T-helper 22 cell (primary cell): ENCODE data around the gene SAPCD1.
A peak's percentile ranks its signal among the peaks of the same experiment; 100 is the strongest.

Source experiments
- DNase-seq: peaks from one replicate; pipeline ENCODE4 v3.0.0-alpha.2; 2020; ENCODE audit warnings: low read depth

SAPCD1 gene

DNA sequence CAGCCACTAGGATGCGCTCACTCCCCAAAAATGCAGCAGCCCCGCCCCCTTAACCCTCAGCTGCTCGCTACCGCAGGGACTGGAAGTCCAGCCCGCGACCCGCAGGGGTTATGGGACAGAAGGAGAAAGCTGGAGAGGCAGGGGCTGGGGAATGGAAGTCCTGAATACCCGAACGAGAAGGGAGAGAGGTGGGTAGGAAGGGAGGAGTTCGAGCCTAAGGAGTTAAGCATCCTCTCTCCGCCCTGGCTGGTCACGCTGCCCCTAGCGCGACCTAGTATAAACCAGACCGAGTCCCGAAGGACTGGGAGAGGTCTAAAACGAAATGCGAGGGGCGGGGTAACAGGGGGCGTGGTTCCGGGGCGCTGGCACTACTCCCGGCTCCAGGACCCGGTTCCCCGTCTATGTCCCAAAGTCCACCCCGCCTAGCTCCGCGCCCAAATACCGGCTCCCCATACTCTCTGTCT is 32.9 kb upstream of the SAPCD1 start:
- peak; percentile 56 for DNase-seq

DNA sequence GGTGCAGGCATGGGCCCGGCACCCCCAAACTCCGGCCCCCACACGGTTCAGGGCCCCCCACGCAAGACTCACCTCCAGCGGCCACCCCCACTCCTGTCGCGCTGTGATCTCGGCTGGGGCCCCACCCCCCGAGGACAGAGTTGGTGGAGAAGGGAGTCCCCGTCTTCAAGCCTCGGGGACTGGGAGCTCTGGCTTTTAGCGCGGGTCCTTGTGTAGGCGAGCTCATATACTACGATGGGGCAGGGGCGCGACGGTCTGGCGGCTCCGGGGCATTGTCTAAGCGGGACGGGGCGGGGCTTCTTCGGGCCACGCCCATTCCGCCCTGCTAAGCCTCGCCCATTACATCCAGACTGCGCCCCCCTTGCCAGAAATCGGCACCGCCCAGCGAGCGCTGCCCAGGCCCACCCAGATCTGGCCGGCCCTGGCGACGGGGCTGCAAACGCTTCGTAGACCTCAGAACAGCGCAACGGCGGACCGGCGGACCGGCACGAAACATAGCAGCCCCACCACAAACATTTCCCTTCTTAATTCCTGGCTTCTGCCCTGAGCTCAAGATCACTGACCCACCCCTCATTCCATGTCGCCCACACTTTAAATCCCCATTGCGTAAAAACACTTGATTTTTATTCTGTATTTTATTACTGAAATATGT is 32.4 kb upstream of the SAPCD1 start:
- peak; percentile 52 for DNase-seq

DNA sequence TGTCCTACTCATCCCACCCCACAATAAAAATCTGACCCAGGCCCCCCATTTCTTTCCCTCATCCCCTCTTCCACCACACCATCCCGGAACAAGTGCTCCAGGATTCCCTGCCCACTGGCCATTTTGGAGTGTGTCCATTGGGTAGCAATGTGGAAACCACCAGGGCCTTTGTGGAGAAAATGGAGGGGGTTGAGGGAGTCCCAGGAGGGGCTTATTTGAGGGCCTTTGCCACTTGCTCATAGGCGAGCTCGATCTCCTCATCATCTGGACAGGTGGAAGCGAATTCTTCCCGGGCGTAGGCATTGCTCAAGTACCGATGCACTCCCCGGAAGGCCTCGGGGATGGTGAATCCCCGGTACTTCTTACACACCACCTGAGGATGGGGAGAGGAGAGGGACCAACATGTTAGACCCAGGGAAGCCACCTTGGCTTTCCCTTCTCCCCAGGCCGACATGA is 31.8 kb upstream of the SAPCD1 start:
- no peak for DNase-seq

DNA sequence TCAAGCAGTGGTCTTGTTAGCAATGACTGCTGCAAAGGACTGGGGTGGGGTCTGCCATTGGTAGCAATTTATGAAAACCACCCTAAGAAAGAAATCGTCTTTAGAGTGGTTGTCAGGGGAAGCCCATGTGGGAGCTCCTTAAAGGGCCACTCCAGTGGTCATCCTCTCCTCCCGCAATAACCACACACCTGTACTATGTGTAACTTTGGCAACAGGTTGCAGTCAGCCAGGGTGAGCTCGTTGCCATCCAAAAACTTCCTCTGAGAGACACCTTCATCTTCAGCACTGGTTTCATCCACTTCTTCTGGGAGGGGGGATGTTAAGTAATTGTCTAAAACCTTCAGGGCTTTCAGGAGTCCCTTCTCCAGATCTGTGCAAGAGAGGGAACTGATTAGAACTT is 30.4 kb upstream of the SAPCD1 start:
- no peak for DNase-seq

DNA sequence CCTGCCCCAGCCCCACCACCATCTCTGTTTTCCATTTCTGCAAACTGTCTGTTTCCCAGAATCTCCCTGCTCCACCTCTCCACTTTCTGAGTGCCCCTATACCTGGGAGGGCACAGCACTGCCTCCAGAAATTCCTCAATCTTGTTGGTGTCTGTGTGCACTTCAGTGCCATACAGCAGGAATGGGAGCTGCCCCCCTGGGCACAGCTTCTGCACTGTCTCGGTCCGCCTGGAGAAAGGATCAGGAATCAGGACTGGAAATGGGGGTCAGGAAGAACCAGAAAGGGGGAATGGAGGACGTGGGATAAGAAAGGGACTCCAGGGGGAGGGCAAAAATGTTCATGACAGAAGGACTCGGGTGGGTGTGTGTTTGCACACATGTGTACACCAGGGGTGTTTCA is 28.7 kb upstream of the SAPCD1 start:
- no peak for DNase-seq

DNA sequence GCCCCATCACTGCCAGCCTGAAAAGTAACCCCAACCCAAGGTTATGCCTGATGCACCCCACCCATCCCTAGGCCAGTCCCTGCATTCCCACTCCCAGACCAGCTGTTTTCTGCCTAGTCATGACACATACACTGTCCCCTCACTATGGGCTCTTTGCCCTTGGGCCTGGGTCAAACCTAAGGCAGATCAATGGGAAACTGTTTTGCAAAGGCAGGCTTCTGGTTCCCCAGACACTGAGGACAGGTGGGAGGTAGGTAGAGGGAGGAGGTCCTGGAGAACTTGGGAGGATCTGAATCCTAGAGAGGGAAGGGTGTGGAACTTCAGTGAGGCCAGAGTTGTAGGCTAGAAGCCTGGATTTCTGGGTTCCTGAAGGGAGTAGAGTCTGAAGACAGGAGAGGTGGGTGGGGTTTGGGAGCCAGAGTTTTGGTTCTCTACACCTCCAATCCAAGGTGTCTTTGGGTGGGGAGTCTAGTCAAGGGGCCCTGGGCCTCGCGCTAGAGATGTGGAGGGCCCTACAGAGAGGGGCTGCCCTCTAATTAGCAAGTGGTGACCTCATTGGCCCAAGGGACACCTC is 28.1 kb upstream of the SAPCD1 start:
- DNase-seq = no peak

DNA sequence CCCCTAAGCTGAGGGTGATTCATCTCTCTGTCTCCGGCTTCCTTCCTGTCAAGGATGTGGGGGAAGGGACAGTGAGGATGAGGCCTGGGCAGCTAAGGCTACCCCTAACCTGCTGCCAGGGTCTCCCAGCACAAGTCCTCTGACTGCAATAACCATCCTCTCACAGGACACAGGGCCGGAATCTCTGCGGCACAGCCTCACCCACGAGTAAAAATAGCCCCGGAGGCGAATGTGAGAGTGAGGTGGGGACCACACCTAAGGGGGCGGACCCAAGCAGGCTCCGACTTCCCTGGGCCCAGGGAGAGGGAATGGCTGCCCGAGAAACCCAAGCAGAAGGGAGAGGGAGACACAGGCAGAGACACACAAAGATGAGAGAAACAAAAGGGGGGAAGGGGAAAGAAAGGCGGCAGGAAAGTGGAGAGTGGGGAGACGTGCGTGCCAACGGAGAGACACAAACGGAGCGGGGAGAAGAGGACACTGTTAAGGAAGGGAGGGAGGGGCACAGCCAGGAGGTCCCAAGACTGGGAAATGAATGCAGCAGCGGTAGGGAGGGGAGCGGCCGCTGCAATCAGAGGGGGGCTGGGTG is 27.5 kb upstream of the SAPCD1 start:
- peak; percentile 67 for DNase-seq

DNA sequence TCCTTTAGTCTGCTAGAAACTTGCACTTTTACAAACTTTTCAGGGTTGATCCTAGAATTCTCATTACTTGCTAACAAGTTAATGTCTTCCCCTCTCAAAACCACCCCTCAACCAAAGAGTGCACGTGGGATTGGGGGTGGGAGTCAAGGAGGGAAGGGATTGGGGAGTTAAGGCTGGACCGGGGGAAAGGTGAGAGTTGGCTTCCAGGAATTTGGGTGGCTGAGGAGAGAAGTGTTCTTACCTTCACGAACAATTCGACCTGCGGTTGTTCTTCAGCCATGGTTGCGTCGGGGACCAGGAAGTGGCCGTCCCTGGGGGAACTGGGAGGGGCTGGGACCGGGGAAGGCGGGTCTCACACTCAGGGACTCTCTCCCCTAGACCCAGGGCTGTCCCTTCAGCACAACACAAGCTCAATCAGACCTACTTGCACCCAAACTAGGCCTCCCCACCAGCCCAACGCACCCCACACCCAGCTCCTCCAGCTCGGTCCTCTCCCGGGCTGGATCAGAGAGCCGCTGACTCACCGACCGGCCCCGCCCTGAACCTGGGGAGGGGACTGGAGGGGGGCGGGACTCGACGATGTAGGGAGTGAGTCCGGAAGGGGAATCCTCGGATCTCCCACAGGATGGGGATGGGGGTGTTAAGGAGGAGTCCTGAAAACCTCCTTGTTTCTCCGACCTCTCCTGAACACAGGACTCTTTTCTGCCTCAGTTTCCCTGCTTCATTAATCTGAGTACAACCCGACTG is 26.3 kb upstream of the SAPCD1 start, which contains the start of gene CLIC1:
TSS of gene CLIC1 (minus strand) at position 510 of the 747 bp plus-strand sequence. CDS start at position 280, 230 bp downstream.
- peak; percentile 66 for DNase-seq

DNA sequence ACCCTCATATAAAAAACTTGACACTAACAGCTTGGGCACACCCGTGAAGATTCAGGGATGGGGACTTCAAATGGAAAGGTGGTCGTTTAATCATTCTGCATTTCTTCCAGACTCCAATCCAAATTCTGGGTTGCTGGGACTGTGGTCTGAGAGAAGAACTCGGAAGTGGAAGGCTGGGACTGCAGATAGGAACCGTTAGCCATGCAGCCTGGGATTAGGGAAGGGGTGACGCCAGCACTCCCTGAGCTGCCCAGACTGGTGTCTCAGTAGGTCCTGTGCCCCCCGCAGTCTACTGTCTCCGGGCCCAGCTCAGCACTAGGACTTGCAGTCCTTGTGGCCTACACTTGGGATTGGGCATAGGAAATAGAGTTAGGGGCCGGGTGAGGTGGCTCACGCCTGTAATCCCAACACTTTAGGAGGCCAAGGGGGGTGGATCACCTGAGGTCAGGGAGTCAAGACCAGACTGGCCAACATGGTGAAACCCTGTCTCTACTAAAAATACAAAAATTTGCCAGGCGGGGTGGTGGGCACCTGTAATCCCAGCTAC is 25.6 kb upstream of the SAPCD1 start:
- no peak for DNase-seq

DNA sequence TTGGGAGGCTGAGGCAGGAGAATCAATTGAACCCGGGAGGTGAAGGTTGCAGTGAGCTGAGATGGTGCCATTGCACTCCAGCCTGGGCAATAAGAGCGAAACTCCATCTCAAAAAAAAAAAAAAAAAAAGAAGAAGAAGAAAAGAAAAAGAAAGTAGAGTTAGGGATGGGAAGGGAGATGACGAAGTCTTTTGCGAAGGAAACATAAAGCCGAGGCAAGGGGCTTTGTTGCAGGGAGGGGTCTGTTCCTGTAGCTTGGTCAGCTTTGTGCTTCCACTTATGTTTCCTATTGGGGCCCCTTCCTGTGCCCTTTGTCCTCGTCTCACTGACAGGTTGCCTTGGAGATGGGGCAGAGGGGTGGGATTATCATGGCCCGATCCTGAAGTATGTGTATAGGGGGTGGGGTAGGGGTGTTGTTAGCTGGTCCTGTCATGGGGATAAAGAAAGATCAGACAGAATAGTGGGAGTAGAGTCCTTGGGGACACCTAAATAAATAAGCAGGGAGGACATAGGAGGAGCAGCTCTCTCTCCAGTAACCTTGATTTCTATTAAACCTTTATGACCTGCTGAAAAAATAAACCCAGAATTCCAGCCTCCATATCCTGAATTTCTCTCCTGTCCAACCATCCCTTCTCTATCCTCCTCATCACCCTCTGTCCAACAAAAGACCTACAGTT is 25.0 kb upstream of the SAPCD1 start:
- no peak for DNase-seq

DNA sequence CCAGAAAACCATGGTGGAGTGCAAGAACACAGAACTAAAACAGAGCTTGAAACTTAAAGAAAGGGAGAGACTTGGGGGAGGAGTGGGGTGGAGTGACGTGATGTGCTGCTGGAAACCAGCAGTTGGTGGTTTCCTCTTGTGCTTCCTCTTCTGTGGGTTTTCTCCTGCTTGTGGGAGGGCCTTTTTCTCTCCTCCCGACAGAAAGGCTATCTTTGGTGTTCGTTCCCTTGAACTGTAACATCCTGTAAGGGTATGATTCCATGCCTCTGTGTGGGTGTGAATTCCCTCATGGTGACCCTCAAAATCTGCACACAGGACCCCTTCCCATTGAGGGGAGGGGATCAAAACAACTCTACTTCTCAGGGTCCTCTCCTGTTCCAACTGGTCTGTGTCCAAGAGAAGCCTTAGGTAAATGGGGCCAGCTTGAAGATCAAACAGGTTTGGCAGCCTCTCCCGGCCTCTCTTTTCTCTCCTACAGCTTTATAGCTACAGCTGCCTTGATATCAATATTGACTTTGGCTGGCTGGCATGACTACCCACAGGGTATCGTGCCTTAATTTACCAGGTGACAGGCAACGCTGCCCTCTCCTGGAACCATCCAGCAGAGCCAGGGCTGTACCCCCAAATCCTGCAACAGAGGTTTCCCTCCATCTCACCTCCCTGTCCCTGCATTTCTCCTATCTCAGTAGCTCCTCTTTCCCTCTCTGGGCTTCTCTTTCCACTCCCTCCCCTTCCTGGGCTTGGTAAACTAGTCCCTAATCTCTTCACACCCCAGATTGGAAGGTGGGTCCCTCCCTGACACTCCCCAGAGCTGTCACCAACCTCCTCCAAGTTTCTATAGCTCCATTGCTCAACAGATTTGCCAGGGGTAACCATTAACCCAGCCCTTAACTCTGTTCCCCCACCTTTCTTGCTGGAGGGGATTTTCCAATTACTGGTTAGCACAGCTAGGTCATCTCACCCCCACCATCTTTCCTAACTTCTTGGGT is 24.2 kb upstream of the SAPCD1 start:
- peak; percentile 69 for DNase-seq

DNA sequence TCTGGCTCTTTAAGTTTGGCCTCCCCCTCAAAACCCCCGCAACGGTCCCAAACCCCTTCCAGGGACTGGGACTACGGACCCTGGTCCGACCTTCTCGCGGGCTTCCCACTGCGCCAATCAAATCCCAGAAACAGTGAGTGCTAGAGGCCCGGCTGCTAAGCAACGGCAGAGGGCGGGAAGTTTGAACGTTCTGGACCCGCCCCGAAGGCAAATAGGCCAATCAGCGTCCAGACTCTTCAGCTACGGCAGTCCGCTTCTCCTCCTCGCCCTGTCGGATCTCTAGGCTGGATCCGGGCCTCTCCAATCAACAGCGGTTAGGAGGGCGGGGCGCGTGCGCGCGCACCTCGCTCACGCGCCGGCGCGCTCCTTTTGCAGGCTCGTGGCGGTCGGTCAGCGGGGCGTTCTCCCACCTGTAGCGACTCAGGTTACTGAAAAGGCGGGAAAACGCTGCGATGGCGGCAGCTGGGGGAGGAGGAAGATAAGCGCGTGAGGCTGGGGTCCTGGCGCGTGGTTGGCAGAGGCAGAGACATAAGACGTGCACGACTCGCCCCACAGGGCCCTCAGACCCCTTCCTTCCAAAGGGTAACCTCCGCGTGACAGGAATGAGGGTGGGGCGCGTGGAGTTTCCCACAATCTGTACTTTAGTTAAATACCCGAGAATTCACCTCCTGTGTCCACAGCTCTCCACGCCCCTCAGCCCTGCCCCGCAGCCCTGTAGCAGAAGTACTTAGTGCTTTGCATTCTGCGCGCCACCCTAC is 22.6 kb upstream of the SAPCD1 start, which contains the start of gene MSH5:
TSS of gene MSH5 (plus strand) at position 367 of the 758 bp plus-strand sequence. CDS start 462 bp downstream, outside the sequence.
- DNase-seq = peak; percentile 91

DNA sequence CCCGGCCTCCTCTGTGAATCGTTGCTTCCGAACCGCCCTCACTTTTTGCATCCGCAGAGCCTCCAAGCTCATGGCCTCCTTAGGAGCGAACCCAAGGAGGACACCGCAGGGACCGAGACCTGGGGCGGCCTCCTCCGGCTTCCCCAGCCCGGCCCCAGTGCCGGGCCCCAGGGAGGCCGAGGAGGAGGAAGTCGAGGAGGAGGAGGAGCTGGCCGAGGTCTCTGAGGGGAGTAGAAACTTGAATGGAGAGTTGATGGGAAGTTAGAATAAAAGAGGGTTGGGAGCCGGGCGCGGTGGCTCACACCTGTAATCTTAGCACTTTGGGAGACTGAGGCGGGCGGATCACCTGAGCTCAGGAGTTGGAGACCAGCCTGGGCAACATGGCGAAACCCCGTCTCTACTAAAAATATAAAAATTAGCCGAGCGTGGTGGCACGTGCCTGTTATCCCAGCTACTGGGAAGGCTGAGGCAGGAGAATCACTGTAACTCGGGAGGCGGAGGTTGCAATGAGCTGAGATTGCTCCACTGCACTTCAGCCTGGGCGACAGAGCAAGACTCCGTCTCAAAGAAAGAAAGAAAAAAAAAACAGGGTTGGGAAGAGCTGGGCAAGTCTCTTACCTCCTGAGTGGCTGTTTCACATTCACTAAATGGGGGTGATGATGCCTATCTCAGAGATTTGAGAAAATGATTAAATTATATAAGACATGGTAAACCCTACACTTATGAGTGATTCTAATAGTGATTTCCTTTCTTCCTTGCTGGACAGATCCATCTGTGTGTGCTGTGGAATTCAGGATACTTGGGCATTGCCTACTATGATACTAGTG is 21.8 kb upstream of the SAPCD1 start:
- DNase-seq = no peak

DNA sequence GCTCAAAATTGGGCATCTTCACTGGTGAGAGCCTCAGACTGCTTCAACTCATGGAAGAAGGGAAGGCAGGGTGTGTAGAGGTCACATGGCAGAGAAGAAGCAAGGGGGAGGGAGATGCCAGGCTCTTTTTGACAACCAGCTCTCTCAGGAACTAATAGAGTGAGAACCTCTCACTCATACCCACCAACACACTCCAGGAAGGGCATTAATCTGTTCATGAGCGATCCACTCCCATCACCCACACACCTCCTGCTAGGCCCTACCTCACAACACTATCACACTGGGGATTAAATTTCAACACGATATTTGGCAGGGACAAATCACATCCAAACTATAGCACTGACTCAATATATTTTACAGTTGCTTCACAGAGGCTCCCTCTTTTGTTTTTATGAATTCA is 20.6 kb upstream of the SAPCD1 start:
- DNase-seq = no peak

DNA sequence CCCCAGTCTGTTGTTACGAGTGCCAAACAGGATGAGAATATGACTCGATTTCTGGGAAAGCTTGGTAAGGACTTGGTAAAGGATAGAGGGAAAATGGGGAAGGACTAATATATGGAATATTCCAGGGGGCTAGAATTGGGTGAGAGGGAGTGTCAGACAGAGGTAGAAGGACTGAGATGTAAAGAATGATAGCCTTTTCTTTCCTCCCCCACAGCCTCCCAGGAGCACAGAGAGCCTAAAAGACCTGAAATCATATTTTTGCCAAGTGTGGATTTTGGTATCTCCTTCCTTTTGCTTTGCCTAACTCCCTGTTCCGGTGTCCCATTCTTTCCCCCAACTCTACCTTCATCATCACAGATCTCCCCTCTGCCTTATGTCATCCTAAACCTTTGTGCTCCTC is 19.6 kb upstream of the SAPCD1 start:
- DNase-seq = no peak

DNA sequence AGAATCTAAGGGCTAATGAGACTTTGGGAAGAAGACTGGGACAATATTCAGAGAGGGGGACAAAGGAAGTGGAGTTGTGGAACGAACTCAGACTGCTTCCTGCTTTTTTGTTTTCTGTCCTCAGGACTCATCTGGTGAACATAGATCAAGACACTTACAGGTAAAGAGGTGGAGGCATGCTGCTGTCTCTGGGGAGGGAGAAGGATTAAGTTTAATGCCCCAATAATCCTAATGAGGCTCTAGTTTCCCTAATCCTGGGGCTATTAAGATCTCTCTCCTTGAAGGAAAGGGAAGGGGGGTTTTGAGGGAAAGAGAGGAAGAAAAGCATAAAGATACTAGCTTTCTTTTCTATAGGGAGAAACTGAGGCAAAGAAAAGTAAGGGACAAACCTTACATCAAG is 18.0 kb upstream of the SAPCD1 start:
- DNase-seq = no peak

DNA sequence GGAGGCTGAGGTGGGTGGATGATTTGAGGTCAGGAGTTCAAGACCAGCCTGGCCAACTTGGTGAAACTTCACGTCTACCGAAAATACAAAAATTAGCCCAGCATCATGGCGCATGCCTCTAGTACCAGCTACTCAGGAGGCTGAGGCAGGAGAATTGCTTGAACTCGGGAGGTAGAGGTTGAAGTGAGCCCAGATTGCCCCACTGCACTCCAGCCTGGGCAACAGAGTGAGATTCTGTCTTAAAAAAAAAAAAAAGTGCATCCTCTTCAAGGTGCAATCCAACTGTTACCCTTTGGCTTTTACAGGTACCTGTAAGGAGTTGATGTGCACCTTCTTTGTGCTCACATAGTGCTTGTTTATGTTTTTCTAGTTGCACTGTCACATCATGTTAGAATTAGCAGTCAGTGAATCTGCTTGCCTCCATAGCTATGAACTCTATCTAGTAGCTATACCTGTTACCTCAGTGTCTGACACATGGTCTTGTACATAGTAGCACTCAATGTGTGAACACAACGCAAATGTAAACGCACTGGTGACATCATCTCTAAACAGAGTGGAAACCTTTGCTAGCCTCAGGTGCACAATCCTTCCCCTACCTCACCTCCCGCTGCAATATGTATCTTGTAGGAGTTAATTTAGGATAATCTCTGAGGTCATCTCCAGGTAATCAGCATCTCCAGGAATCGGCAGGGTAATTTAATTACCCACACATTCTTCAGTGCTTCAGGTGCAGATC is 13.0 kb upstream of the SAPCD1 start:
- no peak for DNase-seq

DNA sequence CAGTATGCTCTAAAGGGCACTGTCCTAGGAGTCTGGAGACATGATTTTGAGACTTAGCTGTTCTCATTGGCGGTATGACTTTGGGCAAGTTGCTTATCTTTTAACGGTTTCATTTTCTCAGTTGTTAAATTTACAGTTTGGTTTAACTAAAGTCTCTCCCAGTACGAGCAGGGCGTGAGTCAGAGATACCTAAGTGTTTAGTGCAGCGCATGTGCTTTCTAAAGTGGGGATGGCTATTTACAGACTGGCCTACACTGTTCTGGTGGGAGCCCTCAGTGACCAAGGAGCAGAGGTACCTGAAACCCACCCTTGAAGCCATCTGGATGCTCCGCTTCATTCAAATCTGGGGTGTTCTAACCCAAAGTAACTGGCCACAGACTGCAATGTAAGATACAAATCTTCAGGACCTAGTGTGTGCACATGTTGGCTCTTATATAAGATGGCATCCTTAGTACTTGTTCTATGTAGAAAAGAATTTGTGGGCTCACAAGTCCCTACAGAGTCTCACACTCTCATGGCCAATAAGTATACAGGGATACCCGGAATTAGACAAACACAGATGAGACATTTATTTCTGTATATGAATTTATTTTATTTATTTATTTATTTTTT is 11.9 kb upstream of the SAPCD1 start:
- no peak for DNase-seq
